Measurements from ENCODE around the gene USE1. TPM values are rescaled to one million over a fixed set of nuclear protein-coding genes. Genes with fewer than 3 reads are reported as not detected.

Gene USE1
- total RNA-seq, 1 experiment from 2014 or later: 27.5 TPM

- peaks cover 12 to 16% of the 10 kb centered on the region in 2 experiments; a peak in 3 of 4 replicates for H3K36me3 ChIP-seq (ENCODE audit: control insufficient read depth in 1 of 2, insufficient read depth in 2 of 2, low read length in 2 of 2)
- peaks cover 7% of the 10 kb centered on the region; the same call in 1 of the 2 replicates for H4K20me1 ChIP-seq (ENCODE audit: insufficient read depth)
- H3K9me2 ChIP-seq (ENCODE audit: insufficient read depth): no peaks in the 10 kb centered on the region
- CTCF ChIA-PET: no interaction called here
- RAD21 ChIA-PET (ENCODE audit: low non-redundant PET in 1 of 2, low total read pairs in 2 of 2, uncharacterized antibody in 2 of 2, unreplicated experiment in 2 of 2): no interaction called here
- peaks cover 55% of the 10 kb centered on the region for H3K79me2 ChIP-seq (ENCODE audit: insufficient read depth, low read length)
- no peak overlapping the region; the same call in 1 of the 2 replicates for H3K27ac ChIP-seq (ENCODE audit: low read depth, low read length)
- POLR2A ChIA-PET: no interaction called here
- no peaks in the 10 kb centered on the region for H3K9me3 ChIP-seq (ENCODE audit: control insufficient read depth in 1 of 2, insufficient read depth in 1 of 2, low read depth in 1 of 2, low read length in 2 of 2)
- ATAC-seq (no peak), DNase-seq (ENCODE audit: low read depth, low spot score) (no peak)
- no peak overlapping the region for H3K9ac ChIP-seq (ENCODE audit: low read length)
- H2AFZ ChIP-seq (ENCODE audit: low read depth, low read length, poor library complexity, severe bottlenecking): no peak overlapping the region
- intact Hi-C loops (cut with micrococcal nuclease): loop anchor here (5.0 kb wide), 1 partner anchor 153 kb away; the partner anchor contains the start of genes HAUS8 and MYO9B
- H3K4me1 ChIP-seq (ENCODE audit: control insufficient read depth in 1 of 2, insufficient read depth in 2 of 2, low read length in 2 of 2): peaks cover 16 to 34% of the 10 kb centered on the region in 2 experiments
- BruUV-seq (replicated peaks): no TSS peak
- no peak overlapping the region for H3K4me2 ChIP-seq (ENCODE audit: low read length)
- H3K27me3 ChIP-seq (ENCODE audit: insufficient read depth, low read length): no peaks in the 10 kb centered on the region
- TF ChIP-seq POLR2A (IDR thresholded peaks at IDR 0.05; ENCODE audit: borderline replicate concordance, extremely low read depth, insufficient read depth, insufficient read length) (peak; percentile 37), POLR2AphosphoS5 (IDR thresholded peaks at IDR 0.05; ENCODE audit: low read depth, low read length) (0 out of 2 replicates have a peak, but pooled peaks have one; percentile 21), EGR1 (IDR thresholded peaks at IDR 0.05; ENCODE audit: low read depth) (no peak), FOSL1 (IDR thresholded peaks at IDR 0.05; ENCODE audit: low read depth) (no peak)
- TF ChIP-seq, protein P1, sequence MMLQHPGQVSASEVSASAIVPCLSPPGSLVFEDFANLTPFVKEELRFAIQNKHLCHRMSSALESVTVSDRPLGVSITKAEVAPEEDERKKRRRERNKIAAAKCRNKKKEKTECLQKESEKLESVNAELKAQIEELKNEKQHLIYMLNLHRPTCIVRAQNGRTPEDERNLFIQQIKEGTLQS (IDR thresholded peaks at IDR 0.05): no peak
- TF ChIP-seq, protein P2, sequence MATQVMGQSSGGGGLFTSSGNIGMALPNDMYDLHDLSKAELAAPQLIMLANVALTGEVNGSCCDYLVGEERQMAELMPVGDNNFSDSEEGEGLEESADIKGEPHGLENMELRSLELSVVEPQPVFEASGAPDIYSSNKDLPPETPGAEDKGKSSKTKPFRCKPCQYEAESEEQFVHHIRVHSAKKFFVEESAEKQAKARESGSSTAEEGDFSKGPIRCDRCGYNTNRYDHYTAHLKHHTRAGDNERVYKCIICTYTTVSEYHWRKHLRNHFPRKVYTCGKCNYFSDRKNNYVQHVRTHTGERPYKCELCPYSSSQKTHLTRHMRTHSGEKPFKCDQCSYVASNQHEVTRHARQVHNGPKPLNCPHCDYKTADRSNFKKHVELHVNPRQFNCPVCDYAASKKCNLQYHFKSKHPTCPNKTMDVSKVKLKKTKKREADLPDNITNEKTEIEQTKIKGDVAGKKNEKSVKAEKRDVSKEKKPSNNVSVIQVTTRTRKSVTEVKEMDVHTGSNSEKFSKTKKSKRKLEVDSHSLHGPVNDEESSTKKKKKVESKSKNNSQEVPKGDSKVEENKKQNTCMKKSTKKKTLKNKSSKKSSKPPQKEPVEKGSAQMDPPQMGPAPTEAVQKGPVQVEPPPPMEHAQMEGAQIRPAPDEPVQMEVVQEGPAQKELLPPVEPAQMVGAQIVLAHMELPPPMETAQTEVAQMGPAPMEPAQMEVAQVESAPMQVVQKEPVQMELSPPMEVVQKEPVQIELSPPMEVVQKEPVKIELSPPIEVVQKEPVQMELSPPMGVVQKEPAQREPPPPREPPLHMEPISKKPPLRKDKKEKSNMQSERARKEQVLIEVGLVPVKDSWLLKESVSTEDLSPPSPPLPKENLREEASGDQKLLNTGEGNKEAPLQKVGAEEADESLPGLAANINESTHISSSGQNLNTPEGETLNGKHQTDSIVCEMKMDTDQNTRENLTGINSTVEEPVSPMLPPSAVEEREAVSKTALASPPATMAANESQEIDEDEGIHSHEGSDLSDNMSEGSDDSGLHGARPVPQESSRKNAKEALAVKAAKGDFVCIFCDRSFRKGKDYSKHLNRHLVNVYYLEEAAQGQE (IDR thresholded peaks at IDR 0.05; ENCODE audit: low read depth): no peak
- no peak overlapping the region for H3K4me3 ChIP-seq (replicated peaks in 1 of 2; ENCODE audit: low read depth in 1 of 2, low read length in 2 of 2)
These were observed 14.7 kb downstream of the USE1 start for GRCh38 chr19:17229890-17230289.

Measured in HCT116 (cell line).